PC-9 (cell line): Measurements from ENCODE around the gene TSEN34. TPM values are rescaled to one million over a fixed set of nuclear protein-coding genes. Genes with fewer than 3 reads are reported as not detected.

Source experiments
- total RNA-seq: library from RNA; stranded (reverse); gene quantifications from 2 replicates; pipeline ENCODE4 v1.2.3, GENCODE V29; 2021

The TSEN34 gene
- total RNA-seq, 1 experiment from 2014 or later: 134 TPM

Other genes starting within 250 kb of the TSEN34 start
- 2.9 and 3.8 TPM in 2 replicates for gene CACNG8, start 228.4 kb upstream of the TSEN34 start, total RNA-seq
- gene CACNG6, start 199.7 kb upstream of the TSEN34 start, total RNA-seq: 11.5 and 18.7 TPM in 2 replicates
- 0.59 TPM in 1 of 2 replicates, not detected in the other for gene VSTM1, start 127.4 kb upstream of the TSEN34 start, total RNA-seq
- not detected in 2 replicates for gene TARM1, start 109.9 kb upstream of the TSEN34 start, total RNA-seq
- gene OSCAR, start 90.5 kb upstream of the TSEN34 start, total RNA-seq: 0.87 and 2.4 TPM in 2 replicates
- gene NDUFA3, start 88.5 kb upstream of the TSEN34 start, total RNA-seq: 119 and 134 TPM in 2 replicates
- gene TFPT, start 75.7 kb upstream of the TSEN34 start, total RNA-seq: 35.8 and 47.4 TPM in 2 replicates
- gene PRPF31, start 75.6 kb upstream of the TSEN34 start, total RNA-seq: 86.1 and 109 TPM in 2 replicates
- gene CNOT3, start 53.5 kb upstream of the TSEN34 start, total RNA-seq: 83.0 and 89.1 TPM in 2 replicates
- 5.0 and 6.7 TPM in 2 replicates for gene LENG1, start 31.6 kb upstream of the TSEN34 start, total RNA-seq
- gene TMC4, start 18.1 kb upstream of the TSEN34 start, total RNA-seq: 175 and 194 TPM in 2 replicates
- 488 and 494 TPM in 2 replicates for gene MBOAT7, start 1.7 kb upstream of the TSEN34 start, total RNA-seq
- gene RPS9, start 9.6 kb downstream of the TSEN34 start, total RNA-seq: 1,266 and 1,888 TPM in 2 replicates
- not detected in 2 replicates for gene LILRB3, start 31.7 kb downstream of the TSEN34 start, total RNA-seq
- gene LILRA6, start 51.5 kb downstream of the TSEN34 start, total RNA-seq: not detected in 2 replicates
- not detected in 2 replicates for gene LILRB5, start 66.0 kb downstream of the TSEN34 start, total RNA-seq
- not detected in 2 replicates for gene LILRB2, start 89.8 kb downstream of the TSEN34 start, total RNA-seq
- not detected in 2 replicates for gene LILRA5, start 121.9 kb downstream of the TSEN34 start, total RNA-seq
- gene LILRA4, start 147.9 kb downstream of the TSEN34 start, total RNA-seq: not detected in 2 replicates
- not detected in 2 replicates for gene LAIR1, start 173.6 kb downstream of the TSEN34 start, total RNA-seq
- 1.6 and 2.4 TPM in 2 replicates for gene TTYH1, start 224.2 kb downstream of the TSEN34 start, total RNA-seq